Measurements from ENCODE around the gene PRDX5. TPM values are rescaled to one million over a fixed set of nuclear protein-coding genes. Genes with fewer than 3 reads are reported as not detected.
"Not testable (repeated sequence)": the region's sequence is repeated elsewhere in the genome, so short reads cannot be mapped to it uniquely, and the experiment has no call there.

PRDX5 gene
- total RNA-seq, 1 donor from 2014 or later = 153 TPM

GRCh38 chr11:64305691-64306562 is 12.0 kb upstream of the PRDX5 start:
- H3K4me1 ChIP-seq = peaks cover 3 to 8% of the 10 kb centered on the region in 2 donors
- TF ChIP-seq, protein P1, sequence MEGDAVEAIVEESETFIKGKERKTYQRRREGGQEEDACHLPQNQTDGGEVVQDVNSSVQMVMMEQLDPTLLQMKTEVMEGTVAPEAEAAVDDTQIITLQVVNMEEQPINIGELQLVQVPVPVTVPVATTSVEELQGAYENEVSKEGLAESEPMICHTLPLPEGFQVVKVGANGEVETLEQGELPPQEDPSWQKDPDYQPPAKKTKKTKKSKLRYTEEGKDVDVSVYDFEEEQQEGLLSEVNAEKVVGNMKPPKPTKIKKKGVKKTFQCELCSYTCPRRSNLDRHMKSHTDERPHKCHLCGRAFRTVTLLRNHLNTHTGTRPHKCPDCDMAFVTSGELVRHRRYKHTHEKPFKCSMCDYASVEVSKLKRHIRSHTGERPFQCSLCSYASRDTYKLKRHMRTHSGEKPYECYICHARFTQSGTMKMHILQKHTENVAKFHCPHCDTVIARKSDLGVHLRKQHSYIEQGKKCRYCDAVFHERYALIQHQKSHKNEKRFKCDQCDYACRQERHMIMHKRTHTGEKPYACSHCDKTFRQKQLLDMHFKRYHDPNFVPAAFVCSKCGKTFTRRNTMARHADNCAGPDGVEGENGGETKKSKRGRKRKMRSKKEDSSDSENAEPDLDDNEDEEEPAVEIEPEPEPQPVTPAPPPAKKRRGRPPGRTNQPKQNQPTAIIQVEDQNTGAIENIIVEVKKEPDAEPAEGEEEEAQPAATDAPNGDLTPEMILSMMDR (IDR thresholded peaks at IDR 0.05) = peak in 2 of 3 experiments; percentile 5 to 38
- peak in 1 of 2 donors; percentile 82 for DNase-seq (ENCODE audit: low spot score in 2 of 2)
- no peaks in the 10 kb centered on the region for H3K36me3 ChIP-seq
- H3K27me3 ChIP-seq = no peaks in the 10 kb centered on the region
- peak overlapping the region; percentile 72 to 81 for H3K4me3 ChIP-seq
- H3K9me3 ChIP-seq = no peaks in the 10 kb centered on the region
- peak overlapping the region; percentile 4 to 75 for H3K27ac ChIP-seq
- intact Hi-C loops (cut with DNase I) = loop anchor here (1.0 to 2.0 kb wide), 5 partner anchors 11 to 65 kb away; partner anchors contain the start of genes FKBP2, GPR137, RPS6KA4 and TRMT112

DNA sequence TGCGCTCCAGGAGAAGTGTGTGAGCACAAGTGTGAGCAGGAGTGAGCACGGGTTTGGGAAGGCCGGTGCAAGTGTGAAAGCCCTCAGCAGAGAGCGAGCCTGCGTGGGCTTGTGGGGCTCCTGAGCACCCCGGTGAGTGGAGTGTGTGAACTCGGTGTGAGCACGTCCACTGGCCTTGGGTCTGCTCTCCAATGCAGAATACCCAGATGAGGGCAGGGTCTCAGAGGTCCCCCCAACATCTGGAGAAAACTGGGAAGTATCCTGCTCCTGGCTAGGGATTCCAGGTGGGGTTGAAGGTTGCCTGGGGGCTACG is 11.4 kb upstream of the PRDX5 start:
- no peaks in the 10 kb centered on the region for H3K36me3 ChIP-seq
- TF ChIP-seq, protein P1 (IDR thresholded peaks at IDR 0.05) = no peak
- H3K27ac ChIP-seq = peak overlapping the region; percentile 4 to 33
- intact Hi-C loops (cut with DNase I) = no loop called here
- H3K9me3 ChIP-seq = no peaks in the 10 kb centered on the region
- H3K4me1 ChIP-seq = peaks cover 3 to 8% of the 10 kb centered on the region in 2 donors
- H3K27me3 ChIP-seq = no peaks in the 10 kb centered on the region
- H3K4me3 ChIP-seq = peak overlapping the region; percentile 72 to 81
- no peak for DNase-seq (ENCODE audit: low spot score in 2 of 2)

- TF ChIP-seq, protein P1 (IDR thresholded peaks at IDR 0.05) = no peak
- Histone ChIP-seq H3K27ac (peak overlapping the region in 1 of 2 donors; percentile 33), H3K27me3 (no peaks in the 10 kb centered on the region), H3K4me1 (peaks cover 3 to 8% of the 10 kb centered on the region in 2 donors), H3K9me3 (no peaks in the 10 kb centered on the region), H3K36me3 (no peaks in the 10 kb centered on the region), H3K4me3 (peak overlapping the region; percentile 72 to 81)
- peak in 1 of 2 donors; percentile 73 for DNase-seq (ENCODE audit: low spot score in 2 of 2)
- intact Hi-C loops (cut with DNase I) = no loop called here
Observed at GRCh38 chr11:64306876-64307622, 10.9 kb upstream of the PRDX5 start.

- DNase-seq (ENCODE audit: low spot score in 2 of 2); H3K4me3 ChIP-seq; H3K27ac ChIP-seq; H3K9me3 ChIP-seq; intact Hi-C loops (cut with DNase I); H3K27me3 ChIP-seq; H3K36me3 ChIP-seq; H3K4me1 ChIP-seq: not testable (repeated sequence)
Observed at GRCh38 chr11:64307795-64308194, 10.1 kb upstream of the PRDX5 start.

- H3K9me3 ChIP-seq = no peaks in the 10 kb centered on the region
- H3K4me1 ChIP-seq = peaks cover 0 to 5% of the 10 kb centered on the region in 2 donors
- H3K4me3 ChIP-seq = no peak overlapping the region
- peak overlapping the region in 1 of 2 donors; percentile 48 for H3K27ac ChIP-seq
- DNase-seq (ENCODE audit: low spot score in 2 of 2) = no peak
- H3K36me3 ChIP-seq = peaks cover 10 to 18% of the 10 kb centered on the region in 2 donors
- H3K27me3 ChIP-seq = no peaks in the 10 kb centered on the region
- intact Hi-C loops (cut with DNase I) = no loop called here
- TF ChIP-seq, protein P1 (IDR thresholded peaks at IDR 0.05) = no peak
Observed at GRCh38 chr11:64312947-64313346, 5.0 kb upstream of the PRDX5 start.

Data from ascending aorta (tissue), 2 donors.